Lower leg skin (tissue), 4 donors: Measurements from ENCODE around the gene CACNA1F. TPM values are rescaled to one million over a fixed set of nuclear protein-coding genes. Genes with fewer than 3 reads are reported as not detected.

Source experiments
- DNase-seq, 2 donors: peaks; one replicate each; pipeline ENCODE4 v3.0.0-alpha.2; 2019; ENCODE audit warnings: low spot score in 2 of 2
- H3K4me3 ChIP-seq: fragments of 200-600 bp; sonication (generic); 2 replicates; pipeline ENCODE4 v1.5.1; 2017; ENCODE audit warnings: mild to moderate bottlenecking, low read depth; ENCODE audit not compliant: poor library complexity, severe bottlenecking
- CTCF ChIP-seq, 3 donors: fragments of 450-650 bp; IDR thresholded peaks; one replicate each; pipeline ENCODE4 v1.5.1; 2016; ENCODE audit warnings: antibody characterized with exemption in 3 of 3, mild to moderate bottlenecking in 3 of 3, moderate library complexity in 2 of 3
- POLR2A ChIP-seq, 2 donors: fragments of 450-650 bp; IDR thresholded peaks; one replicate each; pipeline ENCODE4 v1.6.1; 2016 to 2017; ENCODE audit warnings: antibody characterized with exemption in 2 of 2, mild to moderate bottlenecking in 1 of 2, moderate library complexity in 1 of 2
- WGBS, 2 donors: methylation state at CpG; one replicate each; pipeline ENCODE4 v1.1.5; 2018; 5-methylcytosine and 5-hydroxymethylcytosine counted together
- intact Hi-C: fragments of 100-400 bp; cut with DNase I; formaldehyde crosslinking; loops from one replicate; pipeline ENCODE4 v1.15.0; 2023; ENCODE audit warnings: low total_unique reads
- total RNA-seq, 4 donors: library from RNA; depleted of rRNA; stranded (reverse); fragments of >200 nt; gene quantifications; one replicate each; pipeline ENCODE4 v1.1.0, GENCODE V29; 2016

CACNA1F gene
- total RNA-seq, 4 donors from 2014 or later: 0.06 to 0.76 (median 0.15) TPM; not detected in 1

GRCh38 chrX:49249071-49249470 is 15.9 kb upstream of the CACNA1F start:
- 71 to 83% methylated on average over 1 to 6 of the region's 6 CpGs for WGBS, 2 donors
- intact Hi-C loops: no loop called here
- H3K4me3 ChIP-seq: no peak overlapping the region
- DNase-seq: no peak
- TF ChIP-seq POLR2A (IDR thresholded peaks at IDR 0.05): no peak
- TF ChIP-seq CTCF (IDR thresholded peaks at IDR 0.05): no peak

GRCh38 chrX:49247916-49248811 is 15.0 kb upstream of the CACNA1F start:
- TF ChIP-seq CTCF (IDR thresholded peaks at IDR 0.05) (no peak), POLR2A (IDR thresholded peaks at IDR 0.05) (no peak)
- DNase-seq: no peak
- WGBS, 2 donors: 85 to 93% methylated on average over 3 to 20 of the region's 28 CpGs
- no peak overlapping the region for H3K4me3 ChIP-seq
- intact Hi-C loops: no loop called here

- no peak overlapping the region for H3K4me3 ChIP-seq
- WGBS, 2 donors: 83 to 100% methylated on average over 4 to 10 of the region's 11 CpGs
- intact Hi-C loops: no loop called here
- no peak for DNase-seq
- no peak for TF ChIP-seq CTCF (IDR thresholded peaks at IDR 0.05)
- TF ChIP-seq POLR2A (IDR thresholded peaks at IDR 0.05): no peak
Measured at GRCh38 chrX:49247346-49247745, 14.2 kb upstream of the CACNA1F start.

- H3K4me3 ChIP-seq: no peak overlapping the region
- intact Hi-C loops: no loop called here
- TF ChIP-seq CTCF (IDR thresholded peaks at IDR 0.05) (no peak), POLR2A (IDR thresholded peaks at IDR 0.05) (no peak)
- 89 to 100% methylated on average over 6 to 10 of the region's 10 CpGs for WGBS, 2 donors
- no peak for DNase-seq
Measured at GRCh38 chrX:49246541-49246940, 13.4 kb upstream of the CACNA1F start.

- no peak for TF ChIP-seq POLR2A (IDR thresholded peaks at IDR 0.05)
- no peak overlapping the region for H3K4me3 ChIP-seq
- DNase-seq: no peak
- 85 to 100% methylated on average over 2 of the region's 2 CpGs for WGBS, 2 donors
- intact Hi-C loops: no loop called here
Measured at GRCh38 chrX:49244207-49244606, 11.1 kb upstream of the CACNA1F start.

GRCh38 chrX:49243166-49243565 is 10.0 kb upstream of the CACNA1F start:
- intact Hi-C loops: no loop called here
- TF ChIP-seq POLR2A (IDR thresholded peaks at IDR 0.05) (no peak), CTCF (IDR thresholded peaks at IDR 0.05) (no peak)
- H3K4me3 ChIP-seq: no peak overlapping the region
- 85 to 86% methylated on average over 6 to 12 of the region's 12 CpGs for WGBS, 2 donors
- no peak for DNase-seq
